NCI-H69 (cell line): ENCODE results near the gene LCK.
A peak's percentile ranks its signal among the peaks of the same experiment; 100 is the strongest.
"Not testable (repeated sequence)": the region's sequence is repeated elsewhere in the genome, so short reads cannot be mapped to it uniquely, and the experiment has no call there.

ENCODE experiments used
- DNase-seq: peaks from one replicate; lab custom pipeline; 2025; lab: John Stamatoyannopoulos, UW

Gene LCK

GRCh38 chr1:32239790-32240139 is 11.3 kb upstream of the LCK start:
- peak; percentile 68 for DNase-seq

- peak; percentile 77 for DNase-seq
These were observed 10.7 kb upstream of the LCK start for GRCh38 chr1:32240140-32240951.

DNA sequence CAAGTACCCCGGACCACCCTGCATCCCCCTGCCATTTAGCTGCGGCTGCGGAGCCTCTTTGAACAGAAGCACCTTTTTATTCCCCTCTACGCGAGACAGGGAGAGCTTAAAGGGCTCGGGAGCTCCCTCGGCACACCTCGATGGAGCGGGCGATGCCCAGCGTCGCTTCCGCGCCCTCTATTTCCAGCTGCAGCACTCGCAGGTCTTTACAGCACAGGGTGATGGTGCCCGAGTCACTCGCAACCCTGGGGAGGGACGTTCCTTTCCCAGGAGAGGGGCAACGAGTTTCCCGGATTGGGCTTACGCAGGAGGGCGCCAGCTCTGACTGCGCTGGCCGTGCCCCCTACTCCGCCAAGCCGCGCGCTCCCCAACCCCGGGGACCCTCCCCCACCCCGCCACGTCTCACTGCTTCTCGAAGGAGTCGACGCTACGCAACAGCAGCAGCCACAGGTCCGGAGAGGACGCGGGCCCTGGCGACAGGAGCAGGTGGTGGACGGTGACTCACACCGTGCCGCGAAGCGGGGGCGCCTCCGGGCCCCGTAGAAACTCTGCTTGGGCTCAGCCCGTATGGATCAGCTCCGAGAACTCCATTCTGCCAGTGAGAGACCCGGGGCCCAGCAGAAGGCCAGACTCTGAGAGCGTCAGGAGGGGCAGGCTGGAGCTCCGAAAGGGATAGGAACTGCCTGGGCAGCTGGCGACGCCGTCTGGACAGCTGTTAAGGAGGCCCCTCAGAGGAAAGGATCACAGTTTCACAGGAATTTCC is 9.9 kb upstream of the LCK start:
- peak; percentile 58 for DNase-seq

DNA sequence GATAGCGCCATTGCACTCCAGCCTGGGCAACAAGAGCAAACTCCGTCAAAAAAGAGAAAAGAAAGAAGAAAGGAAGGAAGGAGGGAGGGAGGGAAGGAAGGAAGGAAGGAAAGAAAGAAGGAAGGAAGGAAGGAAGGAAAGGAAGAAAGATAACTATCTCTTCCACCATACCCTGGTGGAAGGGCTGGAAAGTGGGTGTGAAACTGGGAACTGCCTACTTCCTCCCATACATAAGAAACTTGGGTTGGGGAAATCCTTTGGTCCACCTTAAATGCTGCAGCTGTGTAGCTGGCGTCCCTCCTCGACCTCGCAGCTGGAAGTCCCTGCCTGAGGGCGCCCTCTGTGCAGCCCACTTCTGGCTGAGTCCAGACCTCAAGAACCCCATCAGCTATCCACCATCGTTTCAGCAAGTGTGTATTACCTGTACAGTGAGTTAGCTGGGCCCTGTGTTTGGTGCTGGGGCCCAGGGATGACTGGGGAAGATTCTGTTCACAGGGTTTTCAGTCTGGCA is 8.7 kb upstream of the LCK start:
- DNase-seq, result peak; percentile 31

GRCh38 chr1:32246888-32247273 is 4.2 kb upstream of the LCK start, which contains the start of gene FAM167B:
TSS of gene FAM167B (plus strand) at chr1:32247222. CDS start at chr1:32247422, 200 bp downstream.
- no peak for DNase-seq

GRCh38 chr1:32247452-32247851 is 3.6 kb upstream of the LCK start:
- DNase-seq, result no peak

DNA sequence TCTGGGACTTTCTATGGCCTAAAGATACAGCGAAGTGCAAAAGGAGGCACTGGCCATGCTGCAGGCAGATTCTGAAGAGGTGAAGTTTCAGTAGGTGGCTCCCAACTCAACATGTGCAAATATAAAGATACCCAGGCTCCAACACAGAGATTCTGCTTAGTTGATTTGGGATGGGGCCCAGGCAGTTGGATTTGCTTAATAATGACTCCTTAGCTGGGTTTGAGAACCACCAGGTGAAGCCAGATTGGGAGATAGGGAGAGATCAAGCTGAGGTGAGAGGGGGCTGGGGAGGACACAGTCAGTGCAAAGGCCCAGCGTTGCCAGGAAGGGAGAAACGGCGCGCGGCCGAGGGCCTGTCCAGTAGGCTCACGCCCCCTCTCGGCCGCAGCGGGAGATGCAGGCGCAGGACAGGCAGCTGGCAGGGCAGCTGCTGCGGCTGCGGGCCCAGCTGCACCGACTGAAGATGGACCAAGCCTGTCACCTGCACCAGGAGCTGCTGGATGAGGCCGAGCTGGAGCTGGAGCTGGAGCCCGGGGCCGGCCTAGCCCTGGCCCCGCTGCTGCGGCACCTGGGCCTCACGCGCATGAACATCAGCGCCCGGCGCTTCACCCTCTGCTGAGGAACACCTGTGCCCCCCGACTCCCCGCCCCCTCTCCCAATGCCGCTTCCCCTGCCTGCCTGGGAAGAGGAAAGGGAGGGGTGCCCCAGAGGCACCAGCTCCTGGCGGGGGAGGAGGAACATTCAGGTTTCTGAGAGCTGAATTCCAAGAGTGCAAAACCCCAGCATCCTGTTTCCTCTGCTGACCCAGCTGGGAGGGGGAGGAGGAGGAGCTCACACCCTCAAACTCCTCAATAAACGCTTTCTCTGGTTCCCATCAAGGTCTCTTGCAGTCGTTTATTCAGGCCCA is 2.8 kb upstream of the LCK start:
- peak; percentile 78 for DNase-seq

DNA sequence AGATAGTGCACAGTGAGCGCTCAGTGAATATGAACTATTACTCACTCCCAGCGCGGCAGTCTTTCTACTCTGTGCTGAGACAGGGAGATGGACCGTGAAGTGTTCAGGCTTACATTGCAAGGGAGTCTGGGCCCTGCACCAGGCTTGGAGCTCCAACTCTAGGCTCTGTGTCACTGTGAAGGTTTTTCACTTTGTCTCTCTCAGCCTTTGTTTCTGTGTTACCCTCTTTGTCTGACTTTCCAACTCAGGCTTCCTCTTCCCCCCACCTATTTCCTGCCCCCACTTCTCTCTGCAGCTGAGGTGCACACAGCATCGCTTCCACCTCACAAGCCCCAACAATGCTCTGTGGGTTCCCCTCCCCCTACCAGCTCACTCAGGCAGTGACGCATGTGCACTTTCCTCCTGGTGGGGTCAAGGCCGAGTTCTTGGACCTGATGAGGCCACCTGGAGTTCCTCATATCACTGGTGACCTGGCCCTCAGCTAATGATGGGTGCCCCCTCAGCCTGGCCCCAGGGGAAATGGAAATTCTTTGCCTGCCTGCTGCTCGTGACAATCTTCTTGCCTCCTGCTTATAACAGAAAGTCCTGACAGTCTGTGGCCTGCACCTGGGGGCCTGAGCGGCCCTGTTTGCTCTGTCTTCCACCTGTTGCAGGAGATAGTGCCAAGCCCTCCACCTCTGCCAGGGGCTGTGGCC is 1.1 kb upstream of the LCK start:
- peak; percentile 8 for DNase-seq

DNA sequence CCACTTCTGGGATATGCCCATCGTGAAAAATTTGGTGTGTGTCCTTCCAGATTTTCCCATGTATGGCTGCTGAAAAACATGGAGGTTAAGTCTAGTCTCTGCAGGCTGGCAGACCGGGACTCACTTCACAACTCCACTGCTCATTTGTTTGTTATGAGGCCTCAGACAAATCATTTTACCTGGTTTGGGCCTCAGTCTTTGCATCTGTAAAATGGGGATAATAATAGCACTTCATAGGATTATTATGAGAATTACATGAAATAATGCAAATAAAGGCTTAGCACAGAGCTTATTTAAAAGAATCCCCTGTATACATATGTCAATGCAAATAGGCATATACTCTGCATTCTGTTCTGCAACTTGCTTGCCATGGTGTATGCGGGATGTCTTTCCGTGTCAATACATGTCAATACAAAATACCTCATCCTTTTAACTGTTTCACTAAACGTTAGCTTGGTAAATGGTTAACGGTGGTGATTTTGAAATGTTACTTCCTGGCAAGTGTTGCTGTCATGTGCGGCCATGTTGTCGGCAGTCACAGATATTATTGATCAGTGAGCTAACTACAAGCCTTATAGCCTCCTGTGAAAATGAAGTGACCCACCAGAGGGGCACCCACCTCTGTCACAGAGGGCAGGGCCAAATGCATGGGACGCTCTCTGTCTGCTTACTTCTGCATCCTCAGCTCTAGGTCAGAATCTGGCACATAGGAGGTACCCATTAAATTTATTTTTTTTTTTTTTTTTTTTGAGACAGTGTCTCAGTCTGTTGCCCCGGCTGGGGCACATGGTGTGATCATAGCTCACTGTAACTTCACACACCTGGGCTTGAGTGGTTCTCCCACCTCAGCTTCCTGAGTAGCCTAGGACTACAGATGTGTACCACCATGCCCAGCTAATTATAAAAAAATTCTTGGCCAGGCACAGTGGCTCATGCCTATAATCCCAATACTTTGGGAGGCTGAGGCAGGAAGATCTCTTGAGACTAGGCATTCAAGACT is 4.3 kb downstream of the LCK start:
- no peak for DNase-seq

GRCh38 chr1:32256473-32257226 is 5.6 kb downstream of the LCK start:
- DNase-seq, result no peak

DNA sequence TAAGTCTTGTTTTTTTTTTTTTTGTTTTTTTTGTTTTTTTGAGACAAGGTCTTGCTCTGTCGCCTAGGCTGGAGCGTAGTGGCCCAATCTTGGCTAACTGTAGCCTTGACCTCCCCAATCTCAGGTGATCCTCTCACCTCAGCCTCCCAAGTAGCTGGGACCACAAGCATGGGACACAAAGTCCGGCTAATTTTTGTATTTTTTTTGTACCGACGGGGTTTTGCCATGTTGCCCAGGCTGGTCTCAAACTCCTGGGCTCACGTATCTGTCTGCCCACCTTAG is 6.1 kb downstream of the LCK start:
- no peak for DNase-seq

DNA sequence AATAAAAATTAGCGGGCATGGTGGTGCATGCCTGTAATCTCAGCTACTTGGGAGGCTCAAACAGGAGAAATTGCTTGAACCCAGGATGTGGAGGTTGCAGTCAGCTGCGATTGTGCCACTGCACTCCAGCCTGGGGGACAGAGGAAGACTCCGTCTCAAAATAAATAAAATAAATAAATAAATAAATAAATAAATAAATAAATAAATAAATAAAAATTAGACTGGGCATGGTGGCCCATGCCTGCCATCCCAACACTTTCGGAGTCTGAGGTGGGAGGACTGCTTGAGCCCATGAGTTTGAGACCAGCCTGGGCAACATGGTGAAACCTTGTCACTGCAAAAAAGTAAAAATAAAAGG is 12.2 kb downstream of the LCK start:
- not testable (repeated sequence) for DNase-seq

DNA sequence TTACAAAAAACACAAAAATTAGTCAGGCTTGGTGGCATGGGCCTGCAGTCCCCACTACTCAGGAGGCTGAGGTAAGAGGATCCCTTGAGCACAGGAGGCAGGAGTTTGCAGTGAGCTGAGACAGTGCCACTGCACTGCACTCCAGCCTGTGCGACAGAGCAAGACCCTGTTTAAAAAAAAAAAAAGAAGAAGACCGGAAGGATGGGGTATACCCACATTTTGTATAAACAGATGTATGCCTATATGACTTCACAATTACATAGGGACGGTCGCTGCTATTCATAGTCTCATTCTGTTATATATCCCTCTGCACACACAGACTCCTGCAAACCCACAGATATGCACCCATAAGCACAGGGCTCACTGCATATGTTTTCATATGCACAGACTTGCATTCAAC is 12.7 kb downstream of the LCK start:
- DNase-seq, result no peak

GRCh38 chr1:32265846-32266245 is 14.8 kb downstream of the LCK start:
- DNase-seq, result no peak

- DNase-seq, result no peak
These were observed 16.0 kb downstream of the LCK start for GRCh38 chr1:32266921-32267591.

- no peak for DNase-seq
These were observed 18.7 kb downstream of the LCK start for GRCh38 chr1:32269744-32270143.

DNA sequence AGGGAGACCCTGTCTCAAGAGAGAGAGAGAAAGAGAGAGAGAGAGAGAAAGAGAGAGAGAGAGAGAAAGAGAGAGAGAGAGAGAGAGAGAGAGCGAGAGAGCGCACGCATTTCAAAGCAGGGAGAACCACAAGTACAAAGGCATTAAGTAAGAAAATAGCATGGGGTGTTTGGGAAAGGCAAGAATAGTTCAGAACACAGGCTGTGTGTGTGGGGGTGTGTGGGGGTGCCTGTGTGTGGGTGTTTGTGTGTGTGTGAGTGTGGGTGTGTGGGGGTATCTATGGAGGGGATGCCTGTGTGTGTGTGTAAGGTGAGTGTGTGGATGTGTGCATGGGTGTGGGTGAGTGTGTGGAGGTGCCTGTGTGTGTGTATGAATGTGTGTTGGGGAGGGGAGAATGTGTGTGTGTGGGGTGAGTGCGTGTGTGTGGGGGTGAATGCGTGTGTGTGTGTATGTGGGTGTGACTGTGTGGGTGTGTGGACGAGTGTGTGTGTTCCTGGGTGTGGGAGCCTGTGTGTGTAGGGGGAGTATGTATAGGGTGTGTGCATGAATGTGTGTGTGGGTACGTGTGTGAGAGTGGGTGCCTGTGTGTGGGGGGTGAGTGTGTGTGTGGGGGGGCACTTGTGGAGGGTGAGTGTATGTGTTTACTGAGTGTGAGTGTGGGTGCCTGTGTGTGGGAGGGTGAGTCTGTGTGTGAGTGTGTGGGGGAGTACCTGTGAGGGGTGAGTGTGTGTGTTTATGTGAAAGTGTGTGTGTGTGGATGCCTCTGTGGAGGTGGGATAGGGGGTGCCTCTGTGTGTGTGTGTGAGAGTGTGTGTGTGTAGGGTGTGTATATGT is 21.7 kb downstream of the LCK start:
- DNase-seq, result no peak
